Calu3 (cell line): ENCODE data around the gene CMTM1. TPM values are rescaled to one million over a fixed set of nuclear protein-coding genes. Genes with fewer than 3 reads are reported as not detected.

Source experiments
- BruUV-seq: library from RNA; stranded (reverse); fragments of 400-500 nt; replicated peaks from 2 replicates; lab custom pipeline; 2021; lab: Mats Ljungman, UMichigan
- CTCF ChIA-PET: fragments of 300-600 bp; sonication (Branson Sonifier 250); formaldehyde crosslinking; loops from one replicate; lab custom pipeline; 2022; ENCODE audit warnings: antibody characterized with exemption; lab: Charles Lee
- DNase-seq: peaks from one replicate; pipeline ENCODE4 v3.0.0; 2022
- H3K27ac Mint-ChIP-seq: one replicate; pipeline ENCODE4 v1.8.0; 2022; ENCODE audit warnings: mixed read lengths; ENCODE audit not compliant: unreplicated experiment
- H3K27me3 Mint-ChIP-seq: one replicate; pipeline ENCODE4 v1.8.0; 2022; ENCODE audit warnings: mixed read lengths; ENCODE audit not compliant: unreplicated experiment
- H3K36me3 Mint-ChIP-seq: one replicate; pipeline ENCODE4 v1.8.0; 2022; ENCODE audit warnings: mild to moderate bottlenecking, moderate library complexity, mixed read lengths; ENCODE audit not compliant: insufficient read depth, unreplicated experiment
- H3K4me1 Mint-ChIP-seq: one replicate; pipeline ENCODE4 v1.8.0; 2022; ENCODE audit warnings: mild to moderate bottlenecking, low read depth, mixed read lengths; ENCODE audit not compliant: unreplicated experiment
- H3K4me3 Mint-ChIP-seq: one replicate; pipeline ENCODE4 v1.8.0; 2022; ENCODE audit warnings: mild to moderate bottlenecking, low read depth, moderate library complexity, mixed read lengths; ENCODE audit not compliant: unreplicated experiment
- H3K9me3 Mint-ChIP-seq: one replicate; pipeline ENCODE4 v1.8.0; 2022; ENCODE audit warnings: low read depth, mixed read lengths; ENCODE audit not compliant: unreplicated experiment
- CTCF ChIP-seq: fragments of 200-600 bp; IDR thresholded peaks from one replicate; pipeline ENCODE4 v1.8.0; 2022; ENCODE audit warnings: antibody characterized with exemption; ENCODE audit not compliant: unreplicated experiment
- intact Hi-C: fragments of 100-400 bp; cut with micrococcal nuclease; formaldehyde crosslinking; loops from one replicate; pipeline ENCODE4 v1.10.0; 2022; ENCODE audit not compliant: unreplicated experiment
- total RNA-seq: library from RNA; stranded (reverse); gene quantifications from 2 replicates; pipeline ENCODE4 v1.2.3, GENCODE V29; 2022

The CMTM1 gene
- total RNA-seq, 1 experiment from 2014 or later: 72.1 TPM

- H3K9me3 Mint-ChIP-seq: no peaks in the 10 kb centered on the region
- no peak overlapping the region for H3K27ac Mint-ChIP-seq
- TF ChIP-seq CTCF: no peak
- peaks cover 35% of the 10 kb centered on the region for H3K4me1 Mint-ChIP-seq
- intact Hi-C loops: no loop called here
- peaks cover 66% of the 10 kb centered on the region for H3K36me3 Mint-ChIP-seq
- BruUV-seq: no TSS peak
- H3K4me3 Mint-ChIP-seq: no peak overlapping the region
- DNase-seq: no peak
- CTCF ChIA-PET: interaction anchor here (0.7 kb wide), 1 partner anchor 34 kb away, joined by 3 read pairs; no protein-coding TSS in a partner anchor
- no peaks in the 10 kb centered on the region for H3K27me3 Mint-ChIP-seq
Measured at GRCh38 chr16:66547101-66547989, 18.9 kb upstream of the CMTM1 start.

- no TSS peak for BruUV-seq
- Mint-ChIP-seq H3K4me1 (peaks cover 36% of the 10 kb centered on the region), H3K36me3 (peaks cover 73% of the 10 kb centered on the region), H3K9me3 (no peaks in the 10 kb centered on the region), H3K4me3 (peak overlapping the region; percentile 77), H3K27me3 (no peaks in the 10 kb centered on the region), H3K27ac (peak overlapping the region; percentile 69)
- intact Hi-C loops: no loop called here
- DNase-seq: no peak
- CTCF ChIA-PET: no interaction called here
- no peak for TF ChIP-seq CTCF
Measured at GRCh38 chr16:66548068-66548467, 18.2 kb upstream of the CMTM1 start.

- Mint-ChIP-seq H3K27ac (peak overlapping the region; percentile 69), H3K4me3 (peak overlapping the region; percentile 77), H3K36me3 (peaks cover 81% of the 10 kb centered on the region), H3K4me1 (peaks cover 44% of the 10 kb centered on the region), H3K9me3 (no peaks in the 10 kb centered on the region), H3K27me3 (no peaks in the 10 kb centered on the region)
- no TSS peak for BruUV-seq
- TF ChIP-seq CTCF: no peak
- intact Hi-C loops: no loop called here
- DNase-seq: no peak
- CTCF ChIA-PET: no interaction called here
Measured at GRCh38 chr16:66548868-66549267, 17.4 kb upstream of the CMTM1 start.

GRCh38 chr16:66549284-66550131 lies 16.7 kb upstream of the CMTM1 start, which contains the start of gene TK2:
Gene TK2 (minus strand): TSS chr16:66550122. CDS start chr16:66550061, 61 bp downstream.
- intact Hi-C loops: loop anchor here (5.0 kb wide), 1 partner anchor 142 kb away; no protein-coding TSS in a partner anchor
- Mint-ChIP-seq H3K4me3 (peak within 1 kb of the TSS; percentile 77), H3K27ac (peak within 1 kb of the TSS; percentile 70), H3K27me3 (no peaks in the 10 kb centered on the region), H3K4me1 (peaks cover 50% of the 10 kb centered on the region), H3K36me3 (peaks cover 87% of the 10 kb centered on the region), H3K9me3 (no peaks in the 10 kb centered on the region)
- TF ChIP-seq CTCF: no peak
- peak; percentile 66 for DNase-seq
- CTCF ChIA-PET: interaction anchor here (1.0 kb wide), 1 partner anchor 16 kb away, joined by 3 read pairs; no protein-coding TSS in a partner anchor
- BruUV-seq: TSS peak; percentile 47
